ENCODE results near the gene LIPI. TPM values are rescaled to one million over a fixed set of nuclear protein-coding genes. Genes with fewer than 3 reads are reported as not detected.

Gene LIPI
- total RNA-seq, 1 experiment from 2014 or later = not detected

GRCh38 chr21:14239281-14239680 is 28.5 kb upstream of the LIPI start:
- Mint-ChIP-seq H3K9me3 (peaks cover 63 to 72% of the 10 kb centered on the region in 2 experiments), H3K27me3 (ENCODE audit: low read depth) (no peaks in the 10 kb centered on the region), H3K27ac (no peak overlapping the region), H3K4me1 (no peaks in the 10 kb centered on the region), H3K36me3 (ENCODE audit: insufficient read depth in 1 of 3, low read depth in 3 of 3) (no peaks in the 10 kb centered on the region; a peak in 2 of 7 replicates), H3K4me3 (no peak overlapping the region)
- no peak overlapping the region for H2BK120ac ChIP-seq (ENCODE audit: low read depth, low read length, poor library complexity, severe bottlenecking)
- no peak overlapping the region for H3K18ac ChIP-seq (ENCODE audit: insufficient read length, low read depth, low read length)
- TF ChIP-seq CTCF (conservative IDR thresholded peaks at IDR 0.05) = no peak
- H3K4me2 ChIP-seq (ENCODE audit: insufficient read depth, insufficient read length, low read length) = no peak overlapping the region
- no peak overlapping the region for H2BK20ac ChIP-seq (ENCODE audit: low read depth, low read length, poor library complexity, severe bottlenecking)
- DNase-seq = no peak
- no peak overlapping the region for H2BK12ac ChIP-seq (ENCODE audit: insufficient read length, low read depth, low read length)
- no peaks in the 10 kb centered on the region for H3K9me3 ChIP-seq (ENCODE audit: control insufficient read depth, low read depth, low read length)
- H3K56ac ChIP-seq (ENCODE audit: insufficient read length, low read depth, low read length) = no peak overlapping the region
- no peak overlapping the region for H3K27ac ChIP-seq (ENCODE audit: insufficient read length, low read depth, low read length)
- H2AK5ac ChIP-seq (ENCODE audit: insufficient read length, low read length) = no peak overlapping the region
- no peaks in the 10 kb centered on the region for H3K23me2 ChIP-seq (ENCODE audit: insufficient read length, low read depth, low read length, poor library complexity, severe bottlenecking)
- H3K23ac ChIP-seq (ENCODE audit: insufficient read length, low read depth, low read length) = no peak overlapping the region
- no peak overlapping the region for H3K4ac ChIP-seq (ENCODE audit: low read depth, low read length)
- no peak overlapping the region for H2BK15ac ChIP-seq (ENCODE audit: low read depth, low read length)
- no peak overlapping the region for H3K9ac ChIP-seq (ENCODE audit: extremely low read depth, insufficient read length, low read length)
- H4K8ac ChIP-seq (replicated peaks; ENCODE audit: insufficient read length, low read depth, low read length) = no peak overlapping the region
- H3K79me2 ChIP-seq (ENCODE audit: insufficient read depth, low read length) = no peaks in the 10 kb centered on the region
- no peaks in the 10 kb centered on the region for H4K20me1 ChIP-seq (ENCODE audit: control insufficient read depth, insufficient read depth, insufficient read length)
- no CpG with 5 or more reads among the region's 2 CpGs for WGBS (ENCODE audit: extremely low coverage, insufficient read length, low lambda C conversion rate)
- no peak overlapping the region for H2BK5ac ChIP-seq (ENCODE audit: insufficient read length, low read length)
- no peaks in the 10 kb centered on the region for H3K79me1 ChIP-seq (ENCODE audit: insufficient read depth, low read depth, low read length, poor library complexity, severe bottlenecking)
- peaks cover 2% of the 10 kb centered on the region; the same call in 1 of the 2 replicates for H3K4me1 ChIP-seq (ENCODE audit: insufficient read depth, low read length)
- no peaks in the 10 kb centered on the region for H3K27me3 ChIP-seq (ENCODE audit: insufficient read depth, low read length)
- H3K14ac ChIP-seq (ENCODE audit: insufficient read depth, low read length) = no peak overlapping the region
- no peak overlapping the region for H3T11ph ChIP-seq (ENCODE audit: low read length)
- H4K5ac ChIP-seq (ENCODE audit: insufficient read length, low read depth, low read length) = no peak overlapping the region
- no peak overlapping the region for H2AFZ ChIP-seq (ENCODE audit: low read length)
- no peak overlapping the region for H4K91ac ChIP-seq (ENCODE audit: insufficient read length, low read depth, low read length)
